GM21619 (cell line): ENCODE measurements around the gene OSBPL1A.

Source experiments
- ATAC-seq: cut with Tn5 transposase; IDR thresholded peaks from one replicate; pipeline ENCODE4 v1.9.1; 2021; ENCODE audit not compliant: unreplicated experiment

OSBPL1A gene

DNA sequence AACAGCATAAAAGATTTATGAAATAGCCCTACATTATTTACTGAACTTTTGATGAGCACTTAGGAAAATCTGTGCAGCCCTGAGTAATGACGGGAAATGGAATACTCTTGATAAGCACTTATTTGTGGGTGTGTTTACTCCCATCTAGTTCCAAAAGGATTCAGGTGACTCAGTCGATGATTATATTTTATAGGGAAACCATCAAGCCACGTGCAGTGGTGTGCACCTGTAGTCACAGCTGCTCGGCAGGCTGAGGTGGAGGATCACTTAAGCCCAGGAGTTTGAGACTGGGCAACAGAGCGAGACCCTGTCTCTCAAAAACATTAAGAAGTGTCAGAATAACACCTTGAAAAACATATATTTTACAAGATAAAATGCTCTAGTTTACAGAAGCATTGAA is 166.9 kb downstream of the OSBPL1A start:
- ATAC-seq, result no peak

DNA sequence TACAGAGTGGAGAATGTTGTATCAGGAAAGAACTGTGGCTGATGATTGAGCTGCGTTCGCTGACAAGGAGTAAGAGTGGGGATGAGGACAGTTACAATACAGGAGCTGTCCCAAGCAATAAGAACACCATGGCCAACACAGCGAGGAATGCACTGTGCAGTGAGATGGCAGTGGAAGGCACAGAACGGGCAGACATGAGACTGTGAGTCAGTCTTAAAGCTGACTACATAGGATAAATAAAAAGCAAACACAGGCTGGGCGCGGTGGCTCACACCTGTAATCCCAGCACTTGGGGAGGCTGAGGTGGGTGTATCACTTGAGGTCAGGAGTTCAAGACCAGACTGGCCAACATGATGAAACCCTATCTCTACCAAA is 169.0 kb downstream of the OSBPL1A start:
- no peak for ATAC-seq

DNA sequence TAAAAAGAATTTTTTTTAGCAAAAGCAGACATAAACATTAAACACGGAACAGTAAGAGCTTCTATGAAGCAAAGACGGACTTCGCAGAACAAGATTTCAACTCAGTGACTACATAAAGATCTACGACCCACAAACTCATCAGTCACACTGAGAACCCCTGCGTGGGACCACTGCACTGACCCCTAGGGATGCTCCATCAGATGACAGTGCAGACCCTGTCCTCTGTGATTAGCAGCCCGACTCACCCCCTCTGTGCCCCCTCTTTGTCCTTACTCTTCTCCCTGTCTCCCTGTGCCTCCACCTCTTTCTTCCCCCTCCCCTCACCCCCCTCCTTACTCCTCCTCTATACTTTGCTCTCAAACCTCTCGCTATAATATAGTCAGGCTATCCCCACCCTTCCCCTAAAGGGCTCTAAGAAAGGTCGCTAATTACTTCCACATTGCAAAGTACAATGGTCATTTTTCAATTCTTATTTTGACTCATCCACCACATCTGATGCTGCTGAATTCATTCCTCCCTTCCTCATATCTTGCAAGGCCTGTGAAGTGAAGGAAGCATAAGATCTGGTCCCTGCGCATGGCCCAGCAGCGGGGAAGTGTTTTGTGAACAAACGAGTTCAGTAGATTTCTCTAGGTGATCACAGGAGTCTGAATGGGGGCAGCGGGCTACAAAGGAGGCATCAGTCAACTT is 169.5 kb downstream of the OSBPL1A start:
- ATAC-seq, result no peak

DNA sequence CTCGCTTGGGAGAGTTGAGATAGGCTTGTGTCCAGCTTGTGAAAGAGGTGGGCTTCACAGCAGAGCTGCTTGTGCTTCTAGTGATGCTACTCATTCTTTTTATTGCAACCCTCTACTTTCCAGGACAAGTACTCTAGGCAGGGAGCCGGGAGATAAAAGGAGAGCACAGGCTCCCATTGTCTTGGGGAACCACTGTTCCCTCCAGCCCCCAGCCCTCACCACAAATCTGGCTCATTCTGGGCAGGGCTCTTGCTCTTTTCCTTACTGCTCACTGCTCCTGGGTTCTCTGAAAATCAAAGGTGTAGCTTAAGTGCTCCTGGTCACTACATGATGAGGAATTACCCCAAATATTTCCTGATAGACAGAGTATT is 177.3 kb downstream of the OSBPL1A start:
- ATAC-seq, result no peak

DNA sequence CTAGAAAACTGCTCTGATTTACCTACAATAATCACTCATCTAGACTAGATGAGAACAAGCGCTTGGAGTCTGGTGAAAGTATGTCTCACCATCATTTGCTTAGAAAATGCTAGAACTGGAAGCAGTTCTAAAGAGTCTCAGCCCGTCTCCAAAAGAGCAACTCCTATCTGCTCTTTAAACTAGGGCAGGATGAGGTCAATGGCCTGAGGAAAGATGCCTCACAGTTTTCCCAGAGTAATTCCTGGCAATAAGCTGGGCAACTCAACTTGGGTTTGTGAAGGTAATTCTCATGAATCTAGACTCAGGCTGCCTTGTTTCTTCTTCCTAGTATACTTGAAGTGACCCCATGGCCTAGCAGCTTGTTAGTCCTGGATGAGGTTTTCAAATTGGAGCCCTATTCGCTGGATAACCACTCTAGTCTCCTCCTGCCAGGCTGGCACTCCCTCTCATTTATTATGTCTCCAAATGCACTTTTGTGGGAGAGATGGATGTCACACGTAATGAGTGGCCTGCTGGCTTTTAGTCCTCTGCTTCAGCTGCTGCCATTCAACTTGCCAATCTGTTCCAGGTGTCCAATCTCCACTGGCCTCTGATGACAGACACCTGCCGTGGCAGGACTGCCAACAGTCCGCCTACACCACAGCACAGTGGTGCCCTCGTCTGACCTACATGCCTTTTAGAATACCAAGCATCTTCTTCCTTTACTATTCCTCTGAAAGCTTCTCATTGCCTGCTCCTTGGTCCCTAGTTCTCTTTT is 177.9 kb downstream of the OSBPL1A start:
- no peak for ATAC-seq

DNA sequence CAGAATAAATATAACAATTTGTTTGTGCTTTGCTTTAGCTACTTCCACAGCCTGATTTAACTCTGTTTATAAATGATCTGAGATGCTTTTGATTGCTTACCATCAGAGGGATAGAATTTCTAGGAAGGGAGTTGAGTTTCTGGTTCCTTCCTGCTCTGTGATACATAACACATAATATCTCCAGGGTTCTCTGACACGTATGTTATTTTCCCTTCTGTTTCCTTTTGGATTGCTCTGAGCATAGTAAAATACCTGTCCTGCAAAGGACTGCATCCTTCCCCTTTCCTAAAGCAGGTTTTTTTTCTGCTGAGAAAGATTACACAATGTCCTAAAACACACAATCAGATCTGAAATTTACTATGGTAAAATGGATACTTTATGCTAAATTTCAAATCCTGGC is 182.7 kb downstream of the OSBPL1A start:
- ATAC-seq, result no peak

DNA sequence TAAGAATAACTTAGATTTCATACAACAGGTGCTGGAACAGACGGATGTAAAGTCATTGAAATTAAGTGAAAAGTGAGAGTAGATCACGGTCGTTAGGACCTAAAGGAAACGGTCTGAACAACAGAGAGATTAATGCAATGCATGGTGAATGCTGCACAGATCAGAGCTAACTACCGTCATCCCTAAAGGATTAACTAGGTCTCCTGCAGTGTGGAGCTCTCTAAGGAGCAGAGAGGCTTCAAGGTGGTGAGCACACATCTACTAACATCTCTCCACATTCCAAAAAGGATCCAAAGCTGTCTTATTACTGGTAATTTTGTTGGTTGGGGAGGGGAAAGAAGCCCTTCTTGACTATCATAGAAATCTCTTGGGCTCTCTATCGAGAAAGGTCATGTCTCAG is 183.5 kb downstream of the OSBPL1A start:
- ATAC-seq, result no peak

DNA sequence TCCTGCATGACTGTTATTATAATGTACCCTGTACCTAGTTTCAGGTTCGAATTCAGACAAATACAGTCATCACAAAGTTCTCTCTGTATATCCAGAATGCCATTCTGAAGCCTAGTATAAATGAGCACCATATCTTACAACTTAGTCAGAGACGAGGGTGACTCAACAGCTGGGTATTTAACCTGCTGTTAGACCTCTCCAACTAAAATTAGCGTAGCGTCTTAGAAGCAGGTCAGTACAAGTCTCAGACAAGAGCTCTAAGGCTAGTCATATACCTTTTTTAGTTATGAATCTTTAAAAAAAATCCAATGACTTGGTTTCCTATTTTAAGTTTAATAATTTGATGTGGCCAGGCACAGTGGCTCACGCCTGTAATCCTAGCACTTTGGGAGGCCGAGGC is 184.7 kb downstream of the OSBPL1A start:
- no peak for ATAC-seq

DNA sequence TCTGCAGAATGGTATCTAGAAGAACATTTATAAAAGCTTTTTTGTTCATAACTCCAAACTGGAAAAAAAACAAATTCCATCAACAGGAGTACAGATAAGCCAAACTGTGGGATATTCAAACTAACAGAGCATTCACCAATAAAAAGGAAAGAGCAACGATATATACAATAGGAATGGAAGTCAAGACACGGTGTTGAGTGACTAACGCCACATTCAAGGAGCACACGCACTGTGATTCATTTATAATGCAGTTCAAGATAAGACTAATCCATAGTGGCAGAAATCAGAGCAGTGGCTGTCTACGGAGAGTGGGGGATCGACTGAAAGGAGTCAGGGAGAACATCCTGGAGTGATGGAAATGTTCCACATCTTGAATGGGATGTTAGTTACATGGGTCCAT is 188.1 kb downstream of the OSBPL1A start:
- ATAC-seq, result no peak

DNA sequence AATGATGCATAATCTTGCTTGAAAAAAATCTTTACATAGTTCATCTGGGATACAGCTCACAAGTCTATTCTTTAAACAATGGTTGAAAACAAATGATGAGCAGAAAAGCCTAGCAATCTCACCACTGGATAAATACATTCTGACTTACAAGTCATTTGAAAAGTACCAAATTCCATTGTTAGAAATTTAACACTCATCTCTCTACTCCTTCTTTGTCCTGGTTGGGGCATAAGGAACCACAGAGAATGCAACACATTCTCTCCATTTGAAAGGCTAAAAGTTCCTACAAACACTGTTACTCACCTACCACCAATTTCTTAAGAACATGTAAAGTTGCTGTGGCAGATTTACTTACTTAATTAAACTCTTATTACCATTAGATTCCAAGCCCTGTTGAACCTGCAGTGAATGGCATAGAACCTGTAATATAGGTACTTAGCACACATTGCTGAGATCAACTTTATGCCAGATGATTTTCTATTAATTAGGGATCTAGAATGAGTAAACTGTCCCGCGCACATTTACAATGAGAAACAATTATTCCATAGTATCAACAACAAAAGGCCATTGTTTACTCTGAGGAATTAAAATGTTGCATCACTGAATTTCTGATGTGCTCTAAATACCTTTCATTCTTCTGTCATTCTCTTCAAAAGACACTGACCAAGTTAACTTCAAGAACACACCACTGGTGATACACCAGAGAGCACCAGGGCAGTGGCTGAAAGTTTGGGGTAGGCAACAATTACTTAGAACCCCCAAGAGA is 189.2 kb downstream of the OSBPL1A start:
- no peak for ATAC-seq

DNA sequence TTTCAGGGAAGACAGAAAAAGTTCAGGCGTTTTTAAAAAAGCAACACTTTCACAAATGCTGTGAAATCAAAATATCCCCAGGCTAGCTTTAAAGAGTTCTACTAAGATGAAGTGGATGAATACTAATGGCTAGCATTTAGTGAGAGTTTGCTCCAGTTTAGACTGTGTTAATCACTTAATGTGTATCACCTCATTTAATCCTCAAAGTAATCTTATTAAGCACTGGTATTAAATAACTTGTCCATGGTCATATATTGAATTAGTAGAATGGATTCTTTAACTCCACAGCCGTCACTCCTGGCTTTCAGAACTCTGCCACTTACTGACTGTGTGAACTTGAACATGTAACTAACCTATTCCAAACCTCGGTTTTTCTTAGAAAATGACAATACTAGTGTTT is 192.7 kb downstream of the OSBPL1A start:
- no peak for ATAC-seq

DNA sequence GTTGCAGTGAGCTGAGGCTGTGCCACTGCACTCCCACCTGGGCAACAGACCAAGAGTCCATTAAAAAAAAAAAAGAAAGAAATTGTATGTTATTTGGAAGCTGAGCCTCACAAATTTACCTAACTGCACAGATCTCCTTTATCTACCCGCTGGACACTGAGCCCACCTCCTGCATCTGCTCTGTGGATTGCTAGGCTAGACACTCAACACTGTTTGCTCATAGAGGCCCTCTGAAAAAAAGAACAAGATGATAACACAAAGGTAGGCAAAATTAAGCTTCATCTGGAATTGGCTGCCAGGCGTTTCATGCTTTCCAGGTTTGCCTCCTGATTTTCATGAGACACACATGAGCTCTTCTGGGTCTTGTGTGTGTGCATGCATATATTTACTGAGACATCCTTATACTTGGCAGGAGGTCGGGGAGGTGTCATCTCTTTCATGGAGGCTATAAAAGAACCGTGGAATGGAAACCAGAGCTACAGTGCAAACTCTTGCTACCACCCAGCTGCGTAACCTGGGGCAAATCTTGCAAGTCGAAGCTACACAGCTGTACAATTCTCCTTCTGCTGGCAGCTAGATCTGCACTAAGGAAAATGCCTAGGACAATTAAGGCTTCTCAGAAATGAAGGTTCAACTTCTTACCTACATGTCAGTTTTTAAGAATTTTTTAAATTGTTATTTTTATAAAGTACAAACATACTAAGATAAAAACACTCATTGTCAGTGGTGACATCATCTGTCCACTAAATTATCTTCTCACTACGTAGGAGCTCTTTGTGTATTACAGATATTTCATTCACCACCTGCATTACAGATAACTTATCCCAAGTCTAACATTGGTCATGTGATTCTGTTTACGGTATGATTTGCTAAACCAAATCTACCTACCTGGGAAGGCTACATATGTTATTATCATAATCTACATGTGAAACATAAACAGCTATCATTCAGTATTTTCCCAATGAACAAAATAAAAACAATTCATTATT is 195.6 kb downstream of the OSBPL1A start:
- ATAC-seq, result no peak

DNA sequence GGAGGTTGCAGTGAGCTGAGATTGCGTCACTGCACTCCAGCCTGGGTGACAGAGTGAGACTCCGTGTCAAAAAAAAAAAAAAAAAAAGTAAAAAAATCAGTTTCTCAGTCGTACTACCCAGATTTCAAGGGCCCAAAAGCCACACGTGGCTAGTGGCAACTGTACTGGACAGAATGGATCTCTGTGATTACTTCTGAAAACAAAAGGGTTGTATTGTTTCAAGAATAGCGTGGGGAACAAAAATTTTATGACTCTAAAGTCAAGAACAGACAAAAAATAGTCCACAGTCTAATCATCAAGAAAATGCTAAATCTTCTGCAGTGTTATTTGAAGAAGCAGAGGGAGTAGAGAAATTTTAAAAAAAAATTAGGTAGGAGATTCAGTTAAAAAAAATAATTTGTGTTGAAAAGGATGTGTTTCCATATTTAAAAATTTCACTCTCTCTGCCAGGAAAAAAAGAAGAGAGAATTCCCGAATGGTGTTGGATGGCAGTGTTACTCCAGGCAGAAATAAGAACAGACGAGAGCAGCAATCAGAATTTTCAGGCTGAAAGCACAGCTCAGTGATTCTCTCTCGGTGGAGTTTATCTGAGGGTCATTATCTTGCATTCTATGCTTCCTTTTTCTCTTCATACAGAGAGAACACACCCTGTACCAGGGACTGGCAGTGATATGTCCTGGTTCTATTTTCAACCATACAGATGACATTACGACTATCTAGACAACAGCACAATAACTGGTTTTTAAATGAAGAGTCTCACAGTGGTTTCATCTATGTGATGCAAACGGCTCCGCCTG is 196.9 kb downstream of the OSBPL1A start:
- ATAC-seq, result no peak

DNA sequence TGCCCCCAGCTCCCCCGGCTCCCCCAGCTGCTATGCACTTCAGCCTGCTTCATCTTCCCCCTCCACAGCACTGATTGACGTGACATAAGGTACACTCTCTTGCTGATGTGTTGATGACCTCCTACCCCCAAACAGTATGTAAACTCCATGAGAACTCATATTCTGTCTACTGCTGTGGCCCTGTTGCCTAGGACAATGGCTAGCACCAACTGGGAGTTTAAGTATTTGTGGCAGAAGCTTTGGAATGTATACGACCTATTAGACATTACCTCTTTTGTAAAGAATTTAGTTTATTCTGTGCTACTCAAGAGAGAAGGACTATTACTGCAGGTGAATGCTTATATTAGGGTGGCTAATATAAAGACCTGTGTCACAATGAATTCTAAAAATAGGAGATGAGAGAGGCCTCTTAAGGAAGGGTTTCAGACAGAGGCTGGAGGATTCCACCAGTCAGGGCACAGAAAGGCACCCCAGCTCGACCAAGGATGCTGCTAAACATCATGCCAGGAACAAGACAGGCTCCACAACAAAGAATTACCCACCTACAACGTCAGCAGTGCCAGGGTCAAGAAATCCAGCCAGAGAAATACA is 198.2 kb downstream of the OSBPL1A start:
- ATAC-seq, result no peak

DNA sequence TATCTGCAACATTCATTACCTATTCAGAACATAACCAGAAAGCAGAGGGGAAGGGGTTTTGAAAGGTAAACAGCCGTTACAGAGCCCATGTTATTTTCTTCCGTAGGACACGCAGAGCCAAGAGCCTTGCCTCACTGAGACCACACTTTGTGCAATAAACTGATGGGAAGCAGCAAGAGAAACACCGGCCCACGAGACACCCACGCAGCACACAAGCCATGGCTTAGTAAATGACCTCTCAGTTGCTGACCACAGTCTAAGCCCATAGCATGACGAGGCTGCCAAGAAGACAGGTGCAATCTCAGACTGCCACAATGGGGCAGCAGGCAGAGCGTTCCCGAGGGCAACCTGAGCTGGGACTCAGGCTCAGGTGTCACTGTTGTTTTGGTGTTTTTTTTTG is 199.2 kb downstream of the OSBPL1A start:
- no peak for ATAC-seq

DNA sequence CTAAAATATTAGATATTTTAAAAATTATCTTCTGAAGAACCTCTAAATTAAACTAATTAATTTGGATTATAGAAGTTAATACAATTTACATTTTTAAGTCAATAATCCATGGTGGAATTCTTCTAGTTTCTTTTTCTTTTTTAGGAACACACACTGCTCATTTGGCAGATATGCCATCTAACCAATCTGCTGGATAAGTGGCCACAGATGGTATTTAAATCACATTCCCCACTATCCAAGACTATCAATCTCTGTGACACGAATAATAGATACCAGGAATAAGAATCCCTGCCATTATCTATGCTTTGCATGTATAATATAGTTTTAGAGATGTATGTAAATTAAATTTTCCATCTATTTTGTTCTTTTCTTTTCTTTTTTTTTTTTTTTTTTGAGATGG is 200.2 kb downstream of the OSBPL1A start:
- ATAC-seq, result no peak

DNA sequence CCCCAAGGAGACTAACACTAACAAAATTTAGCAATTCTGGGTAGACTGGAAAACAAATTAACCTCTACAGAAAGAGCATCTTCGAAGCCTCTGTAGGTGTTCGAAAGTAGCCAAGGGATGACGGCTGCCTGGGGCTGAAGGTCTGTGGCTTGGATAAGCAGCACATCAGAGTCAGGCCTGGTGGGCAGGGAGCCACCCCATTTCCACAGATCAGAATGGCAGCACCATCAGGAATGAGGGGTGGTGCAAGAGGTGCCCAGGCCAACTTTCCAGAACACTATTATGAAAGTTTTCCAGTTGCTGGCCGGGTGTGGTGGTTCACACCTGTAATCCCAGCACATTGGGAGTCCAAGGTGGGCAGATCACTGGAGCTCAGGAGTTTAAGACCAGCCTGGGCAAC is 200.9 kb downstream of the OSBPL1A start:
- ATAC-seq, result no peak

DNA sequence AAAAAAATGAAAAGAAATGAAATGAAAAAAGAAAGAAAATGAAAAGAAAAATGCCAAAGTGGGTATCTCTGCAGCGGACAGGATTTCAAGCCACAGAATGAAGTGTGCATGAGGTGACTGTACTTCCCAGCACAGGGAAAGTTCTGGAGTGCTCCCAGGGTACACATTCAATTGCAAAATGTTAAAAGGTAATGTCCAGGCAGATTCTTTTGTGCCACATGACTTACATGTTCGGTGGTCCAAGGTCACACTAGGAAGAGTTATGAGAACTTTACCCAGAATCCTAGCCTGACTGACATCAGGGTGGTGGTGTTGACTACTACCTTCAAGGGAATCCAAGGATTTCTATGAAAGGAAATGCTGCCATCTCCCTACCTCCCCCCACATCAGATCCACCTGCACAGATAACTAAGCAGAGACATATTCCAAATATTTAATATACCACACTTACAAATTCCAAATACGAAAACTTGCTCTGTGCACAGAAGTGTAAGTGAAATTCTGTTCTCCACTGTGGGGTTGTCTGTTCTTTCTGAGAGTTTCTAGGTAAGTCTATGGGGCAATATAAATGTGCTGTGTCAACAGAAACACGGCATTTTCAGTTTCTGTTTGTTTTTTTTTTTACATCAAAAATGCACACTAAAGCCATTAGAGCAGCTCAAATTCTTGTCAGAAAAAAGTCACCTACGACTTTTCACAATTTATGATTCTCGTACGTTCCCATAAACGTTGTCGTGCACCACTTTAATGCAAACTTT is 202.1 kb downstream of the OSBPL1A start:
- no peak for ATAC-seq

DNA sequence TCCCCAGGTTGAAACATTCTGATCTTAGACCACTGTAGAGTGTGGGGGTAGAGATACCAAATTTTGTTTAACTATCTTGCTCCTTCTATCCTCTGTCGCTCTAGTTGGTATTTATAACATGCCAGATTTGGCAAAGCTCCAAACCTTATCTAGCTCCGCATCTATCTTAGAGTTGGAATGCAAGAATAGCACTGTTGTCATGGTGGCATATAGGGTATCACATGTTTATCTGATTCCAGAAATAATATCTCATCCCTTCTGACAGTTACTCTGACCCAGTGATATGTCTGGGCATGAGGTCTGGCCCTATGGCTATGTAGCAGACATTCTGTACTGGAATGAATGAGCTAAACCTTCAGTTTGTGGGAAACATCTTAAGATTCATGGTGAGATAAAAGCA is 207.0 kb downstream of the OSBPL1A start:
- no peak for ATAC-seq
